H1 (cell line): Measurements from ENCODE around the gene PAN2. TPM values are rescaled to one million over a fixed set of nuclear protein-coding genes. Genes with fewer than 3 reads are reported as not detected.

Source experiments
- CTCF ChIA-PET: fragments of 300-600 bp; sonication (Branson Sonifier 250); formaldehyde crosslinking; loops from one replicate; lab custom pipeline; 2021; ENCODE audit not compliant: partially characterized antibody; lab: Charles Lee
- POLR2A ChIA-PET: fragments of 300-600 bp; sonication (Branson Sonifier 250); formaldehyde crosslinking; loops from one replicate; lab custom pipeline; 2021; ENCODE audit warnings: inconsistent platforms; ENCODE audit not compliant: partially characterized antibody; lab: Charles Lee
- DNase-seq, 2 experiments: peaks; one replicate each; pipeline versions ENCODE4 v3.0.0 to v3.0.0-alpha.2; 2010 to 2022; ENCODE audit warnings: low spot score in 2 of 2, low read depth in 1 of 2, mixed read lengths in 1 of 2
- FAIRE-seq: peaks from 2 replicates; lab custom pipeline; 2011; peaks lifted over from hg19 to GRCh38; lab: Jason Lieb, UNC
- H2AFZ ChIP-seq: 2 replicates; pipeline ENCODE4 v1.8.1; 2012; ENCODE audit warnings: low read length, inconsistent platforms
- H2AK5ac ChIP-seq: 2 replicates; pipeline ENCODE4 v1.6.1; 2013; ENCODE audit warnings: low read depth, low read length
- H2BK120ac ChIP-seq: replicated peaks from 2 replicates; pipeline ENCODE3; 2013; ENCODE audit warnings: low read depth, low read length, inconsistent platforms
- H2BK12ac ChIP-seq: 2 replicates; pipeline ENCODE4 v1.6.1; 2013; ENCODE audit warnings: low read depth, low read length
- H2BK15ac ChIP-seq: 2 replicates; pipeline ENCODE4 v1.6.1; 2013; ENCODE audit warnings: low read length
- H2BK20ac ChIP-seq: 2 replicates; pipeline ENCODE4 v1.6.1; 2013; ENCODE audit warnings: low read length
- H2BK5ac ChIP-seq: 2 replicates; pipeline ENCODE4 v1.6.1; 2013; ENCODE audit warnings: low read depth, low read length
- H3K14ac ChIP-seq: 2 replicates; pipeline ENCODE4 v1.6.1; 2013; ENCODE audit warnings: inconsistent platforms; ENCODE audit not compliant: insufficient read length
- H3K18ac ChIP-seq: 2 replicates; pipeline ENCODE4 v1.6.1; 2013; ENCODE audit warnings: low read length; ENCODE audit errors: extremely low read depth
- H3K23ac ChIP-seq: 2 replicates; pipeline ENCODE4 v1.6.1; 2013; ENCODE audit warnings: inconsistent platforms; ENCODE audit not compliant: insufficient read length
- H3K23me2 ChIP-seq: 2 replicates; pipeline ENCODE4 v1.6.1; 2013; ENCODE audit warnings: low read depth, low read length
- H3K27ac ChIP-seq: 2 replicates; pipeline ENCODE4 v1.6.1; 2011; ENCODE audit warnings: low read depth, low read length, inconsistent platforms
- H3K27me3 ChIP-seq, 4 experiments: replicated peaks in 1 of 4; 1 replicate in 1 of 4; 2 replicates in 3 of 4; pipeline versions ENCODE4 v1.6.1 to v1.8.1; 2011 to 2013; ENCODE audit warnings: low read length in 3 of 4, mild to moderate bottlenecking in 3 of 4, inconsistent platforms in 2 of 4, mixed read lengths in 2 of 4, moderate library complexity in 1 of 4; ENCODE audit not compliant: control insufficient read depth in 3 of 4, insufficient read depth in 3 of 4; ENCODE audit errors: extremely low read depth in 1 of 4
- H3K36me3 ChIP-seq, 4 experiments: 2 replicates each; pipeline versions ENCODE4 v1.6.1 to v1.8.1; 2011 to 2013; ENCODE audit warnings: mild to moderate bottlenecking in 4 of 4, low read length in 3 of 4, moderate library complexity in 2 of 4, control low read depth in 1 of 4, inconsistent platforms in 1 of 4; ENCODE audit not compliant: insufficient read depth in 4 of 4, control insufficient read depth in 2 of 4
- H3K4ac ChIP-seq: replicated peaks from 2 replicates; pipeline ENCODE3; 2013; ENCODE audit warnings: low read length, low read depth, mixed read lengths, inconsistent platforms; ENCODE audit not compliant: insufficient read length
- H3K4me1 ChIP-seq, 4 experiments: replicated peaks in 1 of 4; 1 replicate in 1 of 4; 2 replicates in 3 of 4; pipeline versions ENCODE4 v1.6.1 to v1.8.1; 2011 to 2013; ENCODE audit warnings: low read length in 3 of 4, inconsistent platforms in 2 of 4, mixed read lengths in 1 of 4; ENCODE audit not compliant: insufficient read depth in 4 of 4, control insufficient read depth in 3 of 4
- H3K4me2 ChIP-seq, 2 experiments: 2 replicates each; pipeline versions ENCODE4 v1.6.1 to v1.8.1; 2011 to 2013; ENCODE audit warnings: low read depth in 2 of 2, low read length in 2 of 2, control low read depth in 1 of 2, inconsistent platforms in 1 of 2, mild to moderate bottlenecking in 1 of 2; ENCODE audit not compliant: insufficient read depth in 1 of 2
- H3K4me3 ChIP-seq, 4 experiments: fragments of 200-600, 300-600 bp in 1 of 4; sonication (generic), shearing (Covaris generic), sonication (Bioruptor Twin) in 1 of 4; 2 replicates each; pipeline versions ENCODE4 v1.5.1 to v1.8.1; 2011 to 2016; ENCODE audit warnings: low read length in 4 of 4, low read depth in 3 of 4, control low read depth in 2 of 4, inconsistent platforms in 2 of 4, mild to moderate bottlenecking in 2 of 4, mixed read lengths in 1 of 4, moderate library complexity in 1 of 4; ENCODE audit not compliant: insufficient read depth in 2 of 4; ENCODE audit errors: extremely low read depth in 1 of 4
- H3K56ac ChIP-seq: replicated peaks from 2 replicates; pipeline ENCODE3; 2013; ENCODE audit warnings: low read depth, mild to moderate bottlenecking, mixed read lengths, low read length, inconsistent platforms; ENCODE audit not compliant: insufficient read length
- H3K79me1 ChIP-seq: 2 replicates; pipeline ENCODE4 v1.6.1; 2013; ENCODE audit warnings: low read depth, low read length, control low read depth
- H3K79me2 ChIP-seq, 2 experiments: 2 replicates each; pipeline versions ENCODE4 v1.6.1 to v1.8.1; 2012 to 2013; ENCODE audit warnings: low read length in 2 of 2, mild to moderate bottlenecking in 2 of 2, inconsistent platforms in 1 of 2; ENCODE audit not compliant: insufficient read depth in 2 of 2, control insufficient read depth in 1 of 2
- H3K9ac ChIP-seq, 4 experiments: replicated peaks in 1 of 4; 1 replicate in 1 of 4; 2 replicates in 3 of 4; pipeline versions ENCODE4 v1.6.1 to v1.8.1; 2011 to 2013; ENCODE audit warnings: low read depth in 3 of 4, low read length in 3 of 4, control low read depth in 2 of 4, mild to moderate bottlenecking in 2 of 4, moderate library complexity in 2 of 4, inconsistent platforms in 1 of 4; ENCODE audit errors: extremely low read depth in 1 of 4
- H3K9me3 ChIP-seq, 2 experiments: 2 replicates each; pipeline versions ENCODE4 v1.6.1 to v1.8.1; 2012 to 2013; ENCODE audit warnings: mild to moderate bottlenecking in 2 of 2, moderate library complexity in 2 of 2, control low read depth in 1 of 2, inconsistent platforms in 1 of 2, low read depth in 1 of 2, low read length in 1 of 2, mixed read lengths in 1 of 2; ENCODE audit not compliant: insufficient read depth in 2 of 2
- H4K20me1 ChIP-seq, 2 experiments: replicated peaks in 1 of 2; 2 replicates each; pipeline versions ENCODE3 to v1.8.1; 2011 to 2013; ENCODE audit warnings: inconsistent platforms in 2 of 2, low read length in 2 of 2, mild to moderate bottlenecking in 1 of 2; ENCODE audit not compliant: insufficient read depth in 2 of 2, control insufficient read depth in 1 of 2
- H4K5ac ChIP-seq: 2 replicates; pipeline ENCODE4 v1.6.1; 2013; ENCODE audit warnings: low read length, low read depth, mixed read lengths, inconsistent platforms; ENCODE audit not compliant: insufficient read length
- H4K8ac ChIP-seq: 2 replicates; pipeline ENCODE4 v1.8.0; 2013; ENCODE audit warnings: mild to moderate bottlenecking, moderate library complexity, low read length, inconsistent platforms; ENCODE audit not compliant: insufficient read depth; ENCODE audit errors: extremely low read depth
- H4K91ac ChIP-seq: replicated peaks from 2 replicates; pipeline ENCODE3; 2013; ENCODE audit warnings: low read length, mixed read lengths, inconsistent platforms; ENCODE audit not compliant: insufficient read length
- CBX8 ChIP-seq: fragments of 300-800, 300-1000 bp; sonication (generic); IDR thresholded peaks from 2 replicates; pipeline ENCODE4 v1.7.1; 2016; ENCODE audit warnings: low read depth, low read length, borderline replicate concordance
- CHD1 ChIP-seq: IDR thresholded peaks from 2 replicates; pipeline ENCODE4 v1.6.1; 2012; ENCODE audit warnings: low read depth, low read length, improper control_type of control experiment
- CTBP2 ChIP-seq: IDR thresholded peaks from 2 replicates; pipeline ENCODE4 v1.7.0; 2011; ENCODE audit warnings: borderline replicate concordance, mild to moderate bottlenecking, moderate library complexity, mixed read lengths, low read length; ENCODE audit not compliant: insufficient read depth, insufficient read length
- GTF2F1 ChIP-seq: IDR thresholded peaks from 2 replicates; pipeline ENCODE4 v1.6.1; 2012; ENCODE audit warnings: low read depth, low read length, improper control_type of control experiment, borderline replicate concordance
- JUN ChIP-seq: IDR thresholded peaks from 2 replicates; pipeline ENCODE4 v1.6.1; 2011; ENCODE audit warnings: low read depth, mild to moderate bottlenecking, improper control_type of control experiment, low read length
- KDM5A ChIP-seq: fragments of 200-600 bp; IDR thresholded peaks from 2 replicates; pipeline ENCODE4 v1.7.1; 2012; ENCODE audit warnings: mild to moderate bottlenecking, low read length, inconsistent platforms, mixed read lengths
- POLR2A ChIP-seq, 2 experiments: IDR thresholded peaks; 1 replicate in 1 of 2; 2 replicates in 1 of 2; pipeline ENCODE4 v1.6.1; 2011; ENCODE audit warnings: low read depth in 2 of 2, low read length in 2 of 2, mild to moderate bottlenecking in 2 of 2; ENCODE audit errors: control extremely low read depth in 1 of 2
- POLR2AphosphoS5 ChIP-seq: IDR thresholded peaks from 2 replicates; pipeline ENCODE4 v1.6.1; 2011; ENCODE audit warnings: low read depth, low read length
- RXRA ChIP-seq: IDR thresholded peaks from 2 replicates; pipeline ENCODE4 v1.6.1; 2011; ENCODE audit warnings: low read depth, mild to moderate bottlenecking, low read length, moderate library complexity; ENCODE audit not compliant: insufficient read depth
- SP1 ChIP-seq: IDR thresholded peaks from 2 replicates; pipeline ENCODE4 v1.6.1; 2011; ENCODE audit warnings: low read depth, low read length
- SP4 ChIP-seq: IDR thresholded peaks from 2 replicates; pipeline ENCODE4 v1.6.1; 2012; ENCODE audit warnings: low read length, inconsistent platforms
- TBP ChIP-seq: IDR thresholded peaks from 2 replicates; pipeline ENCODE4 v1.6.1; 2011; ENCODE audit warnings: low read depth, low read length, improper control_type of control experiment
- WGBS, 2 experiments: shearing (Covaris generic) in 1 of 2; methylation state at CpG; one replicate each; pipeline versions ENCODE4 v1.1.6 to v1.1.7; 2013 to 2015; ENCODE audit warnings: low lambda C conversion rate in 2 of 2, mixed read lengths in 2 of 2, inconsistent platforms in 1 of 2, low coverage in 1 of 2, missing lambda C conversion rate in 1 of 2; ENCODE audit not compliant: insufficient replicate concordance in 2 of 2, insufficient coverage in 1 of 2, insufficient read length in 1 of 2; ENCODE audit errors: extremely low coverage in 1 of 2, missing lambda C conversion rate in 1 of 2; 5-methylcytosine and 5-hydroxymethylcytosine counted together
- polyA plus RNA-seq, 7 experiments: library from polyadenylated mRNA; depleted of rRNA in 3 of 7; stranded (reverse) in 5 of 7; unstranded in 2 of 7; fragments of >200 nt in 5 of 7; fragments of 200-250 nt in 2 of 7; gene quantifications; 1 replicate in 5 of 7; 2 replicates in 1 of 7; 4 replicates in 1 of 7; pipeline versions ENCODE4 v1.2.1 to v1.2.3, GENCODE V29; 2011 to 2013; ENCODE audit warnings: missing spikeins in 2 of 7, mixed read lengths in 2 of 7
- total RNA-seq: library from RNA; stranded (reverse); fragmentation: NEBNext Ultra II Directional; extraction: Animal tissue kit (Norgen Biotek cat#: 25700); gene quantifications from 2 replicates; pipeline ENCODE4 v1.2.1, GENCODE V29; 2021

The PAN2 gene
- total and polyA plus RNA-seq, 2 of the 8 experiments (the other 6 are each of a cell fraction or from before 2014, with no cell fraction given), result 29.6 to 36.7 TPM

GRCh38 chr12:56296295-56296694, 37.5 kb downstream of the PAN2 start:
- Histone ChIP-seq H3K56ac (no peak overlapping the region), H4K20me1 (peaks cover 0 to 7% of the 10 kb centered on the region in 2 experiments), H3K79me1 (no peaks in the 10 kb centered on the region), H3K79me2 (peaks cover 12 to 58% of the 10 kb centered on the region in 2 experiments), H3K4me3 (no peak overlapping the region), H3K9ac (no peak overlapping the region), H2AFZ (no peak overlapping the region), H2BK15ac (no peak overlapping the region), H4K8ac (no peak overlapping the region), H2BK20ac (no peak overlapping the region), H3K27me3 (no peaks in the 10 kb centered on the region), H3K4me1 (peaks cover 0 to 9% (median 2%) of the 10 kb centered on the region in 4 experiments; a peak in 4 of 7 replicates), H3K9me3 (no peaks in the 10 kb centered on the region), H3K23me2 (peaks cover 3% of the 10 kb centered on the region; the same call in 1 of the 2 replicates), H2BK120ac (no peak overlapping the region), H3K23ac (no peak overlapping the region), H3K4ac (no peak overlapping the region), H3K18ac (no peak overlapping the region), H3K36me3 (peaks cover 2 to 16% (median 4%) of the 10 kb centered on the region in 4 experiments; a peak in 6 of 8 replicates), H2AK5ac (no peak overlapping the region), H3K27ac (no peak overlapping the region), H2BK5ac (no peak overlapping the region), H4K91ac (no peak overlapping the region), H2BK12ac (no peak overlapping the region), H4K5ac (no peak overlapping the region), H3K4me2 (no peak overlapping the region), H3K14ac (no peak overlapping the region)
- FAIRE-seq (no peak), DNase-seq (no peak)
- 95% methylated on average over 5 of the region's 5 CpGs; no CpG with 5 or more reads in 1 of the 2 experiments for WGBS, 2 experiments
- ChIA-PET CTCF (interaction anchor here (0.6 kb wide), 1 partner anchor 123 kb away, joined by 3 read pairs; no protein-coding TSS in a partner anchor), POLR2A (no interaction called here)
- TF ChIP-seq POLR2AphosphoS5 (no peak), CHD1 (no peak), KDM5A (no peak), TBP (no peak), JUN (no peak), GTF2F1 (no peak), SP1 (no peak), SP4 (no peak), POLR2A (IDR thresholded peaks at IDR 0.05; ENCODE audit: control extremely low read depth in 1 of 2, low read depth in 2 of 2, low read length in 2 of 2) (no peak), RXRA (no peak), CTBP2 (no peak), CBX8 (no peak)
